GM18870 (cell line): ENCODE data around the gene EPB41L4B.

Experiments used
- ATAC-seq: cut with Tn5 transposase; IDR thresholded peaks from one replicate; pipeline ENCODE4 v1.9.1; 2021; ENCODE audit warnings: moderate library complexity; ENCODE audit not compliant: unreplicated experiment

The EPB41L4B gene

DNA sequence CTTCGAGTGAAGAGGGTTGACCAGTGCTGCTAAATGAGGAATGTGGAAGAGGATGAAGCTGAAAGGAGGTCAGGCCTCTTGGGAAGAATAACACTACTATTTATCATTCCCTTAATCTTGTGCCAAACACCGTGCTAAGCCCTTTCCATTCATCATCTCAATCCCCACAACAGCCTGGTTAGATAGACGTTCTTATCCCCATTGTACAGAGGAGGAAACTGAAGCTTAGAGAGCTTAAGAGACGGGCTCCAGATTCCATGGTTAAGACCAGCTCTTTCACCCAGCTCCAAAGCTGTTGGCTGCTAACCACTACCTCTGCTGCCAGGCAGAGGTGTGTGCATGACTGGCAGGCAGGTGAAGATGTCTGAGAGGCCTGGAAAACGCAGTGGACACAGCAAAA, 868 bp upstream of the EPB41L4B start:
- ATAC-seq: no peak

DNA sequence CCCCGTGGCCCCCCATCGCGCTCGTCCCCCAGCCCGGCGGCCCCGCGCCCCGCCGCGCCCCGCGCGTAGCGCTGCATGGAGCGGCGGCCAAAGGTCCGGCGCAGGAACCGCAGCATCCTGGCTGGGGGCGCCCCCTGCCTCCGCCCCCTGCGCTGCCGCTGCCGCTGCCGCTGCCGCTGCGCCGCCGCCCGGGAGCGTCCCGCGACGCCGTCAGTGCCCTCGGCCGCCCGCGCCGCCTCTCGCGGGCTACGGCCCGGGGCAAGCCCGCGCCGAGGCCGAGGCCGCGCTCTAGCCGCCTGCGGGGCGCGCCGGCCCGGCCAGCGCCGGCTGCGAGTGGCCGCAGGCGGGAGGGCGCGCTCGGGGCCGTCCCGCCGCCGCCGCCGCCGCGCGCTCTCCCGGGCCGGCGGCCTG, 523 bp downstream of the EPB41L4B start:
- no peak for ATAC-seq

DNA sequence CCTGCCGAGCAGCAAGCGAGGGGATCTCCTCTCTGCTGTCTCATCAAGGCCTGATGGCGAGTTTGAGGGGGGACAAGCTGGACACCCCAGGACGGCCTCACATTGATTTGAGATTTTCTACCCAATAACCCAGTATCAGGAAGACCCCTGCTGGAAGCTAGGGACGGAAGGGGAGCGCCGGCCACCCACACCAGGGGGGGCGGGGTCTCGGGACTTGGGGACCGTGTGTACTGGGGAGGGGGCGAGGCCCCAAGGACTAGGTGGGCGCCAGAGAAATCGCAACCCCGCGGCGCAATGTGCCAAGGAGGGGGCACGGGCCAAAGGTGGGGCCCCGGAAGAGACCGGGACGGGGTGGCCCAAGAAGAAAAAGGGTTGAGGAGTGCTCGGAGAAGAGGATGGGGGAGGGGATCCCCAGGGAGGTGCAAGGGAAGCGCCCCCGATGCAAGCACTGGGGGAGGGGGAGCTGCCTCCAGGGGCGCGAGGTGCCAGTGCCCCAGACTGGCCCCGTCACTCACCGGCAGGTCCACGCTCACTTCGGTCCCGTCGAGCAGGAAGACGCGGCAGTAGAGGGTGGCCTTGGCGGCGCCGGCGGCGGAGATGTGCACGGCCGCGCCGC, 1.1 kb downstream of the EPB41L4B start:
- no peak for ATAC-seq

DNA sequence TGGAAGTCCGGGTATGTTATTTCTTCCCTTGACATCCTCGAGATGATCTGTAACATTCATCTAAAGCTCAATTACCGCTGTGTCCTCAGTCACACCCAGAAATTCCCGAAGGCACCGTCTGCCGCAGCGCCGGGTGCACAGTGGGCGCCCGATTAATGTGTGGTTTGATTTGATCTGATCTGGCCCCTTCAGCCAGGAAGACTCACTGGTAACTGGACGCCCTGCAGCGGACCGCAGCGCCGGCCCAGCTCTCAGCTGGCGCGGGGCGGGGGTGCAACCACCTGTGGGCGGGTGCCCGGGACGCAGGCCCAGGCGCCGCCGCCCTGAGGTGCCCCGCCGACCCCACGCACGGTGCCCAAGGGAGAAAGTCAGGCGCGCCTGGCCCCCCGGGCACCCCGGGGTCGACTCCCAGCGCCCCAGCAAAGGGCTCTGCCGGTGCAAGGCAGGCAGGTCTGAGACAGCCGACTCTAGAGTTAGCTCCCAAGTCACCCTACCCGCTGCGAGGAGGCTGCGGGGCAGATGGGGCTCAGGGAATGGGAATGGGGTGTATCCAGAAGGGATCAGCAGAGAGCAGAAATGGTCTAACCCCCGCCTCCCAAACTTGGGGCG, 1.7 kb downstream of the EPB41L4B start:
- no peak for ATAC-seq

DNA sequence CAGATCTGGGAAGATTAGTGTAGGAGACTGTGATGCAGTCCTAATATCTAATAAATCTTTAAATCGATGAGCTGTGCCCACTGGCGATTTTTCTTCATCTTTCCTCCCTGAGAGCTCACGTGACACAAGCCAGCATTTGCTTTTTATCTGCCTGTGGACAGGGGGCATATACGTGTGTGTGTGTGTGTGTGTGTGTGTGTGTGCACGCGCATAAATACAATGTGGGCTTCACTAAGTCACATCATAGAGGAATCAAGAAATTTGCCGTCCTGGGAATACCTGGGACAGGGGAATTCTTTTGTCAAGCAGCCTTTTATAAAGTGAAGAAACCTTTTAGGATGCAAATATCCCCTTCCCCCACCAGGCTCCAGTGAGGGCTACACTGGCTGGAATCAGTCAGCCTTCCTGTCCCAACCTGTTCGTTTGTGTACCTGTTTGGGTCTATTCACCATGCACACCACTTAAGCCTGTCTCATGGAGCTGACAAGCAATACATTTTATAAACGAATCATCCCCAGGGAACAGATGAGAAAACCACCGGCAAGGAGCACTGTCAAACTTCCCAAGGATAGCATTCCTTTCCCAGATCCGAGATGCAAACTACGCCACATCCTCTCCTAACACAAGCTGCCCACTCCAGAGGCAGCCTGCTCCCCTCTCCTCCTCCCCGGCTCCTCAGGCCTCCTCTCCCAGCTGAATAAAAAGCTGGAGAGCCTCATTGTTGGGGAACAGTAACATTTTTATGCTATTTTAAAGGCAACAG, 2.7 kb downstream of the EPB41L4B start:
- no peak for ATAC-seq

DNA sequence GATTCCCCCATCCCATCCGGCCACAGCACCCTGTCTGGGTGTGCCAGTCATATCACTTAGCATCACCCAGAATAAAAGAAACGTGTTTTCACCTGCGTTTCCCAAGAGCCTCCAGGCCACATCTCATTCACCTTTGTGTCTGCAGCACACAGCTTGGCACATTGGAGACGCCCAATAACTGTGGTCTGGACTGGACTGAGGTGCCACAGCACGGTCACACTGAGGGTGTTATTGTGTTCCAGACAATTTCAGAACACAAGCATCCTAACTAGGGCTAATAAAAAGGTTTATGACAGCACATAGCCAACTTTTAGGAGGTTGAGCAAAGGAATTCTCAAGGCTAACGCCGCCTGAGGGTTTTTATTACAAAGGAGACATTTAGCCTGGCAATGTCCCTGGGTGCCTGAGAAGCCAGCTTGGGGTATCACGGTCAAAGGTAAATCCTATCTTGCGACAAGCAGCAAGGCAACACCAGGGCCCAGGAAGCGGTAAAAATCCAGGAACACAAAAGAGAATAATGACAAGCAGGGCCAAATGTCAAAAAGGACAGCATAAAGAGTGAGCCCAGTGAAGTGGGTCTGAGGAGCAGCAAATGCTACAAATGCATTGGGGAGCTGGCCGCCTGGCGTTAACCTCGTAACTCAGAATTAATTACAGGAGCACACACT, 3.4 kb downstream of the EPB41L4B start:
- no peak for ATAC-seq

DNA sequence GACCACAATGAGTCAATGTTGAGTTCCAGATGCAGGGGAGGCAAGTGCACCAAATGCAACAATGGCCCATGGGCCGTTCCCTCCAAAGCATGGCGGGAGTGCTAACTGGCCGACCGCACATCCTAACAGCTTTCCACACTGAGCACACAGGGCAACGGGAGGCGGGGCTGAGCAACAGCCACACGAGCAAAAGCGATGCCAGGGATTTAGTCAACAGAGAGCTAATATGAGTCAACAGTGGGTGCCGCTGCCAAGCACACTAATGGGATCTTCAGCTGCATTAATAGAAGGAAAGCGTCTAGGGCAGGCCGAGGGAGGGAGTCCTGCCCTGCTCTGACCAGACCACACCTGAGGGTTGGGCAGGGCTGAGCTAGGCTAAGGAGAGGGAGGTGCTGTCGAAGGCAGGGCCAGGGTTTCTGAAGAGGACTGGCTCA, 4.6 kb downstream of the EPB41L4B start:
- ATAC-seq: no peak

DNA sequence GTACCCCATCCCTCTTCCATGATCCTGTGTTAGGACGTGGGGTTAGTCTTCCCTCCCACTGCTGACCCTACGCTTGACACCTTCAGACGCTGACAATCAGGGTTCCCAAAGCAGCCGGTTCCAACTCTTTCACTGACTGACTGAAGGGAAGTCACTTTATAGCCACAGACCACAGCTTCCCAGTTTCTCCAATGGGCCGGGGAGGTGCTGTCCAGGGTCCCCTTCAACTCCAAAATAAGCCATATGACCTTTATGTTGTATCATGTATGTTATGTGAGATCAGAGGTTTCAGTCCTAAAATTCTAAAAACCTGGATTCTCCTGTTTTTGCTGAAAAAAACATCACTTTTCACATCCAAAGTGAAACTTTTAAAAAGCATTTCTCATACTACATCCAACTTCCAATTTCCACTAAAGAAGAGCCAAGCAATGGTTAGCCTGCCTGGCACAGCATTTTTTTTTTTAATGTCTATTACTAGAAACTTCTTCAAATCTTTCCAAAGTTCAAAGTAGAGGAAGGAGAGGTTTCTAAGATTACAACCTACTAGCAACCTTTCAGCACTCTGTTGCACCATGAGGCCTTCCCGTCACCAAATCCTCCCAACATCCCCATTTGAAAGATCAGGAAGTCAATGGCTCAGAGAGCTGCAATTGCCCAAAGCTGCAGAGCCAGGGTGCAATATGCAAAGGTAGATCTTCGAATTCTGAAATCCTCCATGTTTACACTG, 5.2 kb downstream of the EPB41L4B start:
- no peak for ATAC-seq

DNA sequence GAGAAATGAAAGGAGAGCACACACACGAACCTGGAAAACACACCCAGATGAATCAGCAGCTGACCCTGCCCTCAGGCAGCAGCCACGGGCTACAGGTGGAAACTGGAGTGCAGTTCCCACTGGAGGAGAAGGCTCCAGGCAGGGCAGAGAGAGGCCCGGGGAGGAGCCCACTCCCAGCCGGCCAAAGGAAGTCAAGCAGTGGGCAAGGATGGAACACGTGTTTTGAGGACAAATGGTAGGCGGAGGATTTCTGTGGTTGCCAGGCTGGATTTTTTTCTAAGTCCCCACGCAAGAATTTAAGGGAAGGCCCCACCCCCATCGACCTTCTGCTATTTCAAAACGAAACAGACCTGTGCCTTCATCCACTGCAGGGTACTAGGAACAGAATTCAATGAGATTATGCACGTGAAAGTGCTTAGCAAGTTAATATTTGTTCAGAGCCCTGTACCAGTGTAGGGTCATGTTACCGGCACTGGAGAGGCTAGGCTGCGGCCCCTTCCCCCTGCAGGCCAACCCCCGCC, 6.8 kb downstream of the EPB41L4B start:
- no peak for ATAC-seq

DNA sequence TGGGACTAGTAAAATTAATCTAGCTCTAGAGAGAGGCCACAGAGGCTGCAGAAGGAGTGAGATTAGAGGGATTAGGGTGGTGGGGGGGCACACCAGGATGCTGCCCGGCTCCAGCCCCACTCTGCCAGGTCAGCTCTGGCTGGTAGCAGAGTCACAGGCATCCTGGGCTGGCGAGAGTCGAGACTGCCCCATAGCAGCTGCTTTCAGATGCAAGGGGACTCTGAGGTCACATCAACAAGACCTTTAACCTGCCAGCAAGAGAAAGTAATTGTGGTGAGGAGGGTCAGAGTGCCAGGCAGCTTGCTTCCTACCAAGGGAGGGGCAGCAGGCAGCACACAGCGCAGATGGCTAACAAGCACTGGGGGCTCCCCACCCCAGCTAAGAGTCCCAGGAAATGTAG, 7.5 kb downstream of the EPB41L4B start:
- ATAC-seq: no peak

DNA sequence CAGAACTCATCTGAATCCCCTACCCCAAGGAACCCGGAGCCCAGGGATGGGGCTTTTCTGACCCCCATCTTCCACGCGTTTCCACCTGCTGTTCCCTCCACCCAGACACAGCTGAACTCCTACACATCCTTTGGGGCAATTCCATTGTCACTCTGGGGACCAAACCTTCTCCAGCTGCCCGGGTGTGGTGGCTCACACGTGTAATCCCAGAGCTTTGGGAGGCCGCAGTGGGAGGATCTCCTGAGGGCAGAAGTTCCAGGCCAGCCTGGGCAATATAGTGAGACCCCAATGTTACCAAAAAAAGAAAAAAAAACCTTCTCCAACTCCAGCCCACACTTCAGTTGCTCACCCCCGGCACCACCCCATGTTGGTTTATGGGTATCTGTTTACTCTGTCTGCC, 8.1 kb downstream of the EPB41L4B start:
- no peak for ATAC-seq

DNA sequence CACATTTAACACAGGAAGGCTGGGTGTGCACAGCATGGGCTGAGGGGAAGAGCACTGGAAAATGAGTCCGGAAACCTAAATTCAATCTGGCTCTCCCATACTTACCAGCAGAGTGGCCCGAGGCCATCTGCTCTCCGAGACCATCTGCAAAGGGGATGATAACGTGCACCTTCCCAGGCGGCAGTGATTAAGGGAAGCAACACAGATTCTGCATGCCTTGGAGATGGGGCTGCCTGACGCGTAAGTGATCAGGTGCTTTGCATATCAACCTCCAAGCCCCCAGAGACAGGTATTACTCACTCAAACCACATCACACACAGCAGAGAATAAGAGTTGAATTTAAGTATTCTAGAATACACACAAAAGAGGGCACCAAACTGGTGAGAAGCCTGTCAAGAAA, 9.1 kb downstream of the EPB41L4B start:
- ATAC-seq: peak; percentile 55

DNA sequence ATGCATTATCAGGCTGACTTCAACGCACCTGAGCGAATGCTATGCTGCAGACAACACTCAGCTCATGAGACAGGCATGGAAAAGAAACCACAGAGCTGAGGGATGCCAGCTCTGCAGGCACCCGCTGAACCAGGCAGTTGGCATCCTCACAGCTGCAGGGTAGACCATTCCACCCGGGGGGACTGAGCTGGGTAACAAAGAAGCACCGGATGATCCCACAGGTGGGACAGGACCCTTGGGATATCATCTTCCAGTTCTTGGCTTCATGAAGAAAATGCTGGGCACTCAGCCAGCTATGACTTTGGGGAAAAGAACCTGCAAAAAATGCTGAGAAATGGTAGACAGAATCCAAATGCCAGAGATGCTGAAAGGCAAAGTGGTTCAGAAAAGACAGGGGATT, 9.6 kb downstream of the EPB41L4B start:
- no peak for ATAC-seq

DNA sequence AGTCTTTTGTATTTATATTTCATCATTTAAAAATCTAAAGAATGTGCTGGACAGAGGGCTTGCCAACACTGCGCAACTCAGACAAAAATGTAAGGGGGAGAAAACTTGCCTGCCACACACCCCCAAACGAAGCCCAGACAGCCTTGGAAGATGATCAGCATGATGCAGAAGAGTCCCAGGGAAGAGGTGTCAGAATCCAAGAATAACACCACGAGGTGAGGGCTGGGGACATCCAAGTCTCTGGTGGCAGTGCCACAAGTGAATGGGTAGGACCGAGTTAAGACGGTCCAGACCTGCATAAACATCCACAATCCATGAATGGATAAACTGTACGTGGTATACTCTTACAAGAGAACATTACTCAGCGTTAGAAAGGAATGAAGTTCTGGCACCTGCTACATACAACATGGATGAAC, 10.4 kb downstream of the EPB41L4B start:
- no peak for ATAC-seq

DNA sequence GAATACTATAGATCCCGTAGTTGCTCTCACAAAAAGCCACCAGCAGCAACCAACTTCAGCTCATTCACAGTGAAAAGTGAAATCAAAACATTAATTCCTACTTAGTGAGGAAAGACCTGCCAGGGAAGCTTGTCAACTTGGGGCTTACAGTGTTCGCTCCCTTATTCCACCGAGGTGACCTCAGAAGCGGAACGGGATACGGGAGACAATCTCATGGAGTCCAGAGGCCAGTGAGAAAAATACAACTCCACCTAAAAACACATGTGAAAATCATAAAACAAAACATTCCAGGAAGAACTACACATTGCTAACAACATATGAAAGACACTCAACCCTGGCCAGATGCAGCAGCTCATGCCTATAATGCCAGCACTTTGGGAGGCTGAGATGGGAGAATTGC, 11.6 kb downstream of the EPB41L4B start:
- no peak for ATAC-seq

DNA sequence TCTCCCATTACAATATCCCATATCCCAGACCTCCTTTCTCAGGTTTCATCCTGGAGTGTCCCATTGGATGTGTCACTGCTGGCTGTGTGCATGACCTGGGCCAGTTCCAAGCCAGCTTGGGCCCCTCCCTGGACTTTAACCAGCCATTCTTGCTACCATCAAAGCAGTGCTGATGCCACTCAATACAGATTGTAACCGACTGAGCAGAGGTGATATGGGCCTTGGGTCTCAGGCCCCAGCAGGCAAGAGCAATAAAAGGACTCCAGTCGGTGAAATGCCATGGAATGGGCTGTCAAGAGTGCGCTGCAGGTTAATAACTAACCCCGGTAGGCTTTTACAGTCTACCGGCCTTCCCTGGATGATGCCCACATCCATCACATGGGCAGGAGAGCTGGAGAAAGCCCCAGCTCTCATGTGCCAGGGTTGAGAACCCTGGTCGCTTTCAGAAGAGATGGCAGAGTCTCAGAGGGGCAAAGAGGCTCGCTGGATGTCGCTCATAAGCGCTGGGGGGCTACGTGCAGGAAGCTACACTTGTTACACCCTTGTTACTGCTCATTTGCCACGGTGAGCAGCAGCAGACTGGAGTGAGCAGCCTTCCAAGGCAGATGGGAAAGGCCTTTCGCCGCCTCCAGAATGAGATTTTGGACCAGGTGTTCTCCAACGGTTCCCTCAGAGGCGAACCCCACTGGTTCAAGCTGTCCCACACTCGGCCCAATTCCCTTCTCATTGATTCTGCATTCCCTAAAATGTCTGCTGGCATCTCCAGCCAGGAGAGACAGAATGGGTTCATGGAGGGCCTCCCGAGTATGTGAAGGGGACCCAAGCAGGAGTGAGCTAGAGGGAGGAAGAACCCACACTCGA, 13.2 kb downstream of the EPB41L4B start:
- no peak for ATAC-seq

DNA sequence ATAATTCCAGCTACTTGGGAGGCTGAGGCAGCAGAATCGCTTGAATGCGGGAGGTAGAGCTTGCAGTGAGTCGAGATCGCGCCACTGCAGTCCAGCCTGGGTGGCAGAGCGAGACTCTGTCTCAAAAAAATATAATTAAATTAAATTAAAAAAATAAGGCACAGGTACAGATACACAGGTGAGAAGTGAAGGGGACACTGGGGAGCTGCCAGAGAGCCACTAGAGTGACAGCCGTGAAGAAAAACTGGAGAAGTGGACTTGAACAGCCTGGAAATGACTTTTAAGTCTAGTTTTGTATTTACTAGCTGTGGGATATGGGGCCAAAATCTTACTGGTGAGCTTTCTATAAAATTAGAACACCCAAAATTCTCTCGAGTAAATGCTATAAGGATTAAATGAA, 15.1 kb downstream of the EPB41L4B start:
- ATAC-seq: no peak

DNA sequence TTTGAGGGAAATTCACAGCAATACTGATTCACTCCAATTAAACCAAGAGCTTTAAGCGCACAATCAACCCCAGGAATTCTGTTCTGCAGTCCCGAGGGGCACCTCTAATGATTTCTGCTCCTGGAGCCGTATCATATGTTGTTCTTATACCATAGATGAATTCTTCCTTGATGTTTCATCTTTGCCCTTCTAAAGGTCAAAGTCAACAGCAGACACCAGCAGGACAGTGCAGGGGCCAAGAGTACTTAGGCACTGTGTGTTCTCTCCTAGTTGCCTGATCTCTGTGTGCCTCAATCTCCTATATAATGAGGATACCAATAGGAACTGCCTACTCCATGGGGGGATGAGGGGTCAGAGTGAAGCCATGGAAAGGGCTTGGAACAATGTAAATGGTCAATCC, 16.5 kb downstream of the EPB41L4B start:
- no peak for ATAC-seq

DNA sequence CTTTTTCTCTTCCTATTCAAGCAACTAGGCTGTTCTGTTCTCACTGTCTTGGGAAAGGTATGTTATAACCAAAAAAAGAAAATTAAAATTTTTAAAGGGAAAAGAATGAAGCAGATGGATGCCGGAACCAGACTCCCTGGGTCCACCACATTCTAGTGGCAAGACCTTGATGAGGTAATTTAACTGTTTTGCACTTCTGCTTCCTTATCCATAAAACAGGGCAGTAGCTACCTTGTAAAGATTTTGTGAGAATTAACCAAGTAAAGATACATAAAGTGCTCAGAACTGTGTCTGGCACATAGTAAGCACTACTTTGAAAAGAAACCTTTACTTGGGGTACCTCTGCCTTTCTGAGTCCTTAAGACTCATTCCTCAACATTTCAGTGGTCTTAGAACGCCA, 17.0 kb downstream of the EPB41L4B start:
- no peak for ATAC-seq

DNA sequence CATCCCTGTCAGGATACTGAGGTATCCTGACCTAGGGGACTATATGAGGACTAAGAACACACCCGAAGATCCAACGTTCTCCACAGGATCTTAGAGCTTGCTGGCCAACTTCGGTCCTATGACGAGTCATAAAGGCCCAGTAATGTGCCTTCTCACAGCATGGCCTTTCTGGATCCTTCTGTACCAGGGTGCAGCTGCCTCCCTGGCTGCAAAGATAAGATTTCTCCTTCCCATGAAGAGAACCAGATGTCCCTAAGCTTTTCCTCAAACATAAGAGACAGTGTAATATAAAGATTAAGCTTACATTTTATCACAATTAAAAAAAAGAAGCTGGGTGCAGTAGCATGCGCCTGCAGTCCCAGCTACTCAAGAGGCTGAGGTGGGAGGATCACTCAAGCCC, 18.3 kb downstream of the EPB41L4B start:
- no peak for ATAC-seq
